Epithelial cell of proximal tubule (primary cell): ENCODE data around the gene ADPRS. TPM values are rescaled to one million over a fixed set of nuclear protein-coding genes. Genes with fewer than 3 reads are reported as not detected.

ENCODE experiments used
- DNase-seq: peaks from one replicate; pipeline ENCODE4 v3.0.0-alpha.2; 2011; ENCODE audit warnings: low read depth
- H3K4me3 ChIP-seq: 2 replicates; pipeline ENCODE4 v1.5.1; 2011; ENCODE audit warnings: low read depth, mild to moderate bottlenecking, low read length
- CTCF ChIP-seq: conservative IDR thresholded peaks from 2 replicates; pipeline ENCODE4 v1.5.1; 2012; ENCODE audit warnings: low read depth, mild to moderate bottlenecking, low read length
- total RNA-seq: library from RNA; depleted of rRNA; stranded (reverse); fragments of >200 nt; gene quantifications from 2 replicates; pipeline ENCODE4 v1.2.3, GENCODE V29; 2015

Gene ADPRS
- total RNA-seq, 1 donor from 2014 or later: 92.2 TPM

- TF ChIP-seq CTCF: no peak
- DNase-seq: no peak
- H3K4me3 ChIP-seq: no peak overlapping the region
Measured at GRCh38 chr1:36092798-36093185, 4.1 kb downstream of the ADPRS start.

- no peak overlapping the region for H3K4me3 ChIP-seq
- no peak for DNase-seq
- no peak for TF ChIP-seq CTCF
Measured at GRCh38 chr1:36093226-36093625, 4.5 kb downstream of the ADPRS start.

GRCh38 chr1:36093929-36094328 is 5.2 kb downstream of the ADPRS start:
- no peak for TF ChIP-seq CTCF
- H3K4me3 ChIP-seq: no peak overlapping the region
- no peak for DNase-seq

GRCh38 chr1:36094621-36095061 is 5.9 kb downstream of the ADPRS start:
- DNase-seq: peak; percentile 36
- H3K4me3 ChIP-seq: no peak overlapping the region
- no peak for TF ChIP-seq CTCF

- no peak overlapping the region for H3K4me3 ChIP-seq
- TF ChIP-seq CTCF: no peak
- DNase-seq: no peak
Measured at GRCh38 chr1:36095760-36096405, 7.2 kb downstream of the ADPRS start.

- DNase-seq: no peak
- no peak overlapping the region for H3K4me3 ChIP-seq
- no peak for TF ChIP-seq CTCF
Measured at GRCh38 chr1:36096500-36097432, 8.1 kb downstream of the ADPRS start.
